H1 (cell line): ENCODE measurements around the gene DTX2. TPM values are rescaled to one million over a fixed set of nuclear protein-coding genes. Genes with fewer than 3 reads are reported as not detected.
"Not testable (repeated sequence)": the region's sequence is repeated elsewhere in the genome, so short reads cannot be mapped to it uniquely, and the experiment has no call there.

Experiments used
- CTCF ChIA-PET: fragments of 300-600 bp; sonication (Branson Sonifier 250); formaldehyde crosslinking; loops from one replicate; lab custom pipeline; 2021; ENCODE audit not compliant: partially characterized antibody; lab: Charles Lee
- POLR2A ChIA-PET: fragments of 300-600 bp; sonication (Branson Sonifier 250); formaldehyde crosslinking; loops from one replicate; lab custom pipeline; 2021; ENCODE audit warnings: inconsistent platforms; ENCODE audit not compliant: partially characterized antibody; lab: Charles Lee
- DNase-seq, 2 experiments: peaks; one replicate each; pipeline versions ENCODE4 v3.0.0 to v3.0.0-alpha.2; 2010 to 2022; ENCODE audit warnings: low spot score in 2 of 2, low read depth in 1 of 2, mixed read lengths in 1 of 2
- FAIRE-seq: peaks from 2 replicates; lab custom pipeline; 2011; peaks lifted over from hg19 to GRCh38; lab: Jason Lieb, UNC
- H2AFZ ChIP-seq: 2 replicates; pipeline ENCODE4 v1.8.1; 2012; ENCODE audit warnings: low read length, inconsistent platforms
- H2AK5ac ChIP-seq: 2 replicates; pipeline ENCODE4 v1.6.1; 2013; ENCODE audit warnings: low read depth, low read length
- H2BK120ac ChIP-seq: replicated peaks from 2 replicates; pipeline ENCODE3; 2013; ENCODE audit warnings: low read depth, low read length, inconsistent platforms
- H2BK12ac ChIP-seq: 2 replicates; pipeline ENCODE4 v1.6.1; 2013; ENCODE audit warnings: low read depth, low read length
- H2BK15ac ChIP-seq: 2 replicates; pipeline ENCODE4 v1.6.1; 2013; ENCODE audit warnings: low read length
- H2BK20ac ChIP-seq: 2 replicates; pipeline ENCODE4 v1.6.1; 2013; ENCODE audit warnings: low read length
- H2BK5ac ChIP-seq: 2 replicates; pipeline ENCODE4 v1.6.1; 2013; ENCODE audit warnings: low read depth, low read length
- H3K14ac ChIP-seq: 2 replicates; pipeline ENCODE4 v1.6.1; 2013; ENCODE audit warnings: inconsistent platforms; ENCODE audit not compliant: insufficient read length
- H3K18ac ChIP-seq: 2 replicates; pipeline ENCODE4 v1.6.1; 2013; ENCODE audit warnings: low read length; ENCODE audit errors: extremely low read depth
- H3K23ac ChIP-seq: 2 replicates; pipeline ENCODE4 v1.6.1; 2013; ENCODE audit warnings: inconsistent platforms; ENCODE audit not compliant: insufficient read length
- H3K23me2 ChIP-seq: 2 replicates; pipeline ENCODE4 v1.6.1; 2013; ENCODE audit warnings: low read depth, low read length
- H3K27ac ChIP-seq: 2 replicates; pipeline ENCODE4 v1.6.1; 2011; ENCODE audit warnings: low read depth, low read length, inconsistent platforms
- H3K27me3 ChIP-seq, 4 experiments: replicated peaks in 1 of 4; 1 replicate in 1 of 4; 2 replicates in 3 of 4; pipeline versions ENCODE4 v1.6.1 to v1.8.1; 2011 to 2013; ENCODE audit warnings: low read length in 3 of 4, mild to moderate bottlenecking in 3 of 4, inconsistent platforms in 2 of 4, mixed read lengths in 2 of 4, moderate library complexity in 1 of 4; ENCODE audit not compliant: control insufficient read depth in 3 of 4, insufficient read depth in 3 of 4; ENCODE audit errors: extremely low read depth in 1 of 4
- H3K36me3 ChIP-seq, 4 experiments: 2 replicates each; pipeline versions ENCODE4 v1.6.1 to v1.8.1; 2011 to 2013; ENCODE audit warnings: mild to moderate bottlenecking in 4 of 4, low read length in 3 of 4, moderate library complexity in 2 of 4, control low read depth in 1 of 4, inconsistent platforms in 1 of 4; ENCODE audit not compliant: insufficient read depth in 4 of 4, control insufficient read depth in 2 of 4
- H3K4ac ChIP-seq: replicated peaks from 2 replicates; pipeline ENCODE3; 2013; ENCODE audit warnings: low read length, low read depth, mixed read lengths, inconsistent platforms; ENCODE audit not compliant: insufficient read length
- H3K4me1 ChIP-seq, 4 experiments: replicated peaks in 1 of 4; 1 replicate in 1 of 4; 2 replicates in 3 of 4; pipeline versions ENCODE4 v1.6.1 to v1.8.1; 2011 to 2013; ENCODE audit warnings: low read length in 3 of 4, inconsistent platforms in 2 of 4, mixed read lengths in 1 of 4; ENCODE audit not compliant: insufficient read depth in 4 of 4, control insufficient read depth in 3 of 4
- H3K4me2 ChIP-seq, 2 experiments: 2 replicates each; pipeline versions ENCODE4 v1.6.1 to v1.8.1; 2011 to 2013; ENCODE audit warnings: low read depth in 2 of 2, low read length in 2 of 2, control low read depth in 1 of 2, inconsistent platforms in 1 of 2, mild to moderate bottlenecking in 1 of 2; ENCODE audit not compliant: insufficient read depth in 1 of 2
- H3K4me3 ChIP-seq, 4 experiments: fragments of 200-600, 300-600 bp in 1 of 4; sonication (generic), shearing (Covaris generic), sonication (Bioruptor Twin) in 1 of 4; 2 replicates each; pipeline versions ENCODE4 v1.5.1 to v1.8.1; 2011 to 2016; ENCODE audit warnings: low read length in 4 of 4, low read depth in 3 of 4, control low read depth in 2 of 4, inconsistent platforms in 2 of 4, mild to moderate bottlenecking in 2 of 4, mixed read lengths in 1 of 4, moderate library complexity in 1 of 4; ENCODE audit not compliant: insufficient read depth in 2 of 4; ENCODE audit errors: extremely low read depth in 1 of 4
- H3K56ac ChIP-seq: replicated peaks from 2 replicates; pipeline ENCODE3; 2013; ENCODE audit warnings: low read depth, mild to moderate bottlenecking, mixed read lengths, low read length, inconsistent platforms; ENCODE audit not compliant: insufficient read length
- H3K79me1 ChIP-seq: 2 replicates; pipeline ENCODE4 v1.6.1; 2013; ENCODE audit warnings: low read depth, low read length, control low read depth
- H3K79me2 ChIP-seq, 2 experiments: 2 replicates each; pipeline versions ENCODE4 v1.6.1 to v1.8.1; 2012 to 2013; ENCODE audit warnings: low read length in 2 of 2, mild to moderate bottlenecking in 2 of 2, inconsistent platforms in 1 of 2; ENCODE audit not compliant: insufficient read depth in 2 of 2, control insufficient read depth in 1 of 2
- H3K9ac ChIP-seq, 4 experiments: replicated peaks in 1 of 4; 1 replicate in 1 of 4; 2 replicates in 3 of 4; pipeline versions ENCODE4 v1.6.1 to v1.8.1; 2011 to 2013; ENCODE audit warnings: low read depth in 3 of 4, low read length in 3 of 4, control low read depth in 2 of 4, mild to moderate bottlenecking in 2 of 4, moderate library complexity in 2 of 4, inconsistent platforms in 1 of 4; ENCODE audit errors: extremely low read depth in 1 of 4
- H3K9me3 ChIP-seq, 2 experiments: 2 replicates each; pipeline versions ENCODE4 v1.6.1 to v1.8.1; 2012 to 2013; ENCODE audit warnings: mild to moderate bottlenecking in 2 of 2, moderate library complexity in 2 of 2, control low read depth in 1 of 2, inconsistent platforms in 1 of 2, low read depth in 1 of 2, low read length in 1 of 2, mixed read lengths in 1 of 2; ENCODE audit not compliant: insufficient read depth in 2 of 2
- H4K20me1 ChIP-seq, 2 experiments: replicated peaks in 1 of 2; 2 replicates each; pipeline versions ENCODE3 to v1.8.1; 2011 to 2013; ENCODE audit warnings: inconsistent platforms in 2 of 2, low read length in 2 of 2, mild to moderate bottlenecking in 1 of 2; ENCODE audit not compliant: insufficient read depth in 2 of 2, control insufficient read depth in 1 of 2
- H4K5ac ChIP-seq: 2 replicates; pipeline ENCODE4 v1.6.1; 2013; ENCODE audit warnings: low read length, low read depth, mixed read lengths, inconsistent platforms; ENCODE audit not compliant: insufficient read length
- H4K8ac ChIP-seq: 2 replicates; pipeline ENCODE4 v1.8.0; 2013; ENCODE audit warnings: mild to moderate bottlenecking, moderate library complexity, low read length, inconsistent platforms; ENCODE audit not compliant: insufficient read depth; ENCODE audit errors: extremely low read depth
- H4K91ac ChIP-seq: replicated peaks from 2 replicates; pipeline ENCODE3; 2013; ENCODE audit warnings: low read length, mixed read lengths, inconsistent platforms; ENCODE audit not compliant: insufficient read length
- WGBS, 2 experiments: shearing (Covaris generic) in 1 of 2; methylation state at CpG; one replicate each; pipeline versions ENCODE4 v1.1.6 to v1.1.7; 2013 to 2015; ENCODE audit warnings: low lambda C conversion rate in 2 of 2, mixed read lengths in 2 of 2, inconsistent platforms in 1 of 2, low coverage in 1 of 2, missing lambda C conversion rate in 1 of 2; ENCODE audit not compliant: insufficient replicate concordance in 2 of 2, insufficient coverage in 1 of 2, insufficient read length in 1 of 2; ENCODE audit errors: extremely low coverage in 1 of 2, missing lambda C conversion rate in 1 of 2; 5-methylcytosine and 5-hydroxymethylcytosine counted together
- polyA plus RNA-seq, 7 experiments: library from polyadenylated mRNA; depleted of rRNA in 3 of 7; stranded (reverse) in 5 of 7; unstranded in 2 of 7; fragments of >200 nt in 5 of 7; fragments of 200-250 nt in 2 of 7; gene quantifications; 1 replicate in 5 of 7; 2 replicates in 1 of 7; 4 replicates in 1 of 7; pipeline versions ENCODE4 v1.2.1 to v1.2.3, GENCODE V29; 2011 to 2013; ENCODE audit warnings: missing spikeins in 2 of 7, mixed read lengths in 2 of 7
- total RNA-seq: library from RNA; stranded (reverse); fragmentation: NEBNext Ultra II Directional; extraction: Animal tissue kit (Norgen Biotek cat#: 25700); gene quantifications from 2 replicates; pipeline ENCODE4 v1.2.1, GENCODE V29; 2021

The DTX2 gene
- total and polyA plus RNA-seq, 2 of the 8 experiments (the other 6 are each of a cell fraction or from before 2014, with no cell fraction given): 37.4 to 59.1 TPM

DNA sequence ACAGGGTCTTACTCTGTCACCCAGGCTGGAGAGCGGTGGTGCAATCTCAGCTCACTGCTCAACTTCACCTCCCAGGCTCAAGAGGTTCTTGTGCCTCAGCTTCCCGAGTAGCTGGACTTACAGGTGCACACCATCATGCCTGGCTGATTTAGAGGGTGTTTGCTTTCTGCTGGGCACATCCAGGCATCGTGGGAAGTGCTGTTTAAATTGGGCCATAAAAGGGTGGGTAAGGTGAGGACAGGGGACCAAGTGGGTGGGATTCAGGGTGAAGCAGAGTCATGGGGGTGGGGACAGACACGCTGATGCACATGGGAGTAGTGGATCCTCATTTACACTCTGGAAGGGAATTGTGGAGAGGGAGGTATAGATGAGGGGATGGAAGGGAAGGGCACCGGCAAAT, 3.5 kb downstream of the DTX2 start:
- H3K27me3 ChIP-seq, H3K14ac ChIP-seq, H2AFZ ChIP-seq, H4K5ac ChIP-seq, H2BK20ac ChIP-seq, H3K4ac ChIP-seq, H3K56ac ChIP-seq, H3K4me1 ChIP-seq, H3K18ac ChIP-seq, H3K27ac ChIP-seq, H2AK5ac ChIP-seq, H4K91ac ChIP-seq, CTCF ChIA-PET, H2BK12ac ChIP-seq, H3K4me3 ChIP-seq, H3K23ac ChIP-seq, H2BK120ac ChIP-seq, H3K4me2 ChIP-seq, H3K79me2 ChIP-seq, H4K8ac ChIP-seq, H3K79me1 ChIP-seq, H3K9me3 ChIP-seq, FAIRE-seq, DNase-seq, H3K9ac ChIP-seq, H3K36me3 ChIP-seq, H2BK15ac ChIP-seq, H4K20me1 ChIP-seq, H3K23me2 ChIP-seq, POLR2A ChIA-PET, H2BK5ac ChIP-seq: not testable (repeated sequence)
- WGBS, 2 experiments: 92% methylated on average over 3 of the region's 5 CpGs; no CpG with 5 or more reads in 1 of the 2 experiments

DNA sequence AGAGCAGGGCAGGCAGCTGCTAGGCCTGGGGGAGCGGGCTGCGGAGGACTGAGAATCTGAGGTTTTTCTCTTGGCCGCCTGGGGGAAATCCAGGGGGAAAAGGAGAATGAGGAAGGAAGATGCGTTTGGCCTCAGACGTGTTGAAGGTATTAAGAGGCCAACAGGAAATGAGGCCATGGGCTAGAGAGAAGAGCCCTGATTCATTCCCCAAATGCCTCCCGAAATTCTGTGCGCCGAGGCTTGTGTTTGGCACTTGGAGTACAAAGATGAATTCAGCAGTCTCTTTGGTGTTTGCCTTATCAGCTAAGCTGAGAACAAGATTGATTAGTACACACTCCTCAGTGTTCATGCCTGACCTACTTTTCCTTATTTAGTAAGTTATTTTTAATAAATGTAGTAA, 4.4 kb downstream of the DTX2 start:
- H4K8ac ChIP-seq, H3K4ac ChIP-seq, DNase-seq, H2BK12ac ChIP-seq, H3K14ac ChIP-seq, H2BK120ac ChIP-seq, H3K79me1 ChIP-seq, H3K9me3 ChIP-seq, POLR2A ChIA-PET, H3K9ac ChIP-seq, H3K4me3 ChIP-seq, CTCF ChIA-PET, H3K36me3 ChIP-seq, H2AFZ ChIP-seq, H3K4me1 ChIP-seq, H4K5ac ChIP-seq, FAIRE-seq, H3K23ac ChIP-seq, H3K23me2 ChIP-seq, H2AK5ac ChIP-seq, H3K4me2 ChIP-seq, H3K79me2 ChIP-seq, H3K18ac ChIP-seq, H3K56ac ChIP-seq, H4K91ac ChIP-seq, H3K27ac ChIP-seq, H2BK5ac ChIP-seq, H2BK20ac ChIP-seq, H2BK15ac ChIP-seq, H4K20me1 ChIP-seq, H3K27me3 ChIP-seq: not testable (repeated sequence)
- WGBS, 2 experiments: no CpG with 5 or more reads among the region's 8 CpGs
